ENCODE measurements around the gene FBXL3. TPM values are rescaled to one million over a fixed set of nuclear protein-coding genes. Genes with fewer than 3 reads are reported as not detected.
"Not testable (repeated sequence)": the region's sequence is repeated elsewhere in the genome, so short reads cannot be mapped to it uniquely, and the experiment has no call there.

Gene FBXL3
- total RNA-seq, 1 donor from 2014 or later = 25.5 TPM

DNA sequence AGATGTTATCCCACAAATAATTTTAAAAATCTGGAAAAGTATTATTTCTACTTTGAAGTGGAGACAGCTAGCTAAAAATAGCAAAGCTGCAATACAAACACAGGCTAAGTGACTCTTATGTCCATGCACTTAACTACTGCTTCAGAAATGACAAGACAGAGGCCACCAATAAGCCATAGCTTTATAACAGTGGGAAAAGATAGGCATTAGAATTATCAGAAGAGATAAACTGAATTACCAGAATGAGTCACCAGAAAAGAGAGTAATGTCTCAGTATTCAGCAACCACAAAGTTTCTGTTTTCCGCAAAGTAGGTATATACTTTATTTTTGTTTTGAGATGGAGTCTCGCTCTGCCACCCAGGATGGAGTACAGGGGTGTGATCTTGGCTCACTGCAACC is 17.9 kb downstream of the FBXL3 start:
- no peak overlapping the region for H3K27ac ChIP-seq
- no peaks in the 10 kb centered on the region for H3K27me3 ChIP-seq
- no peak overlapping the region for H3K4me3 ChIP-seq
- no peak for DNase-seq (ENCODE audit: low spot score)
- H3K4me1 Mint-ChIP-seq = no peaks in the 10 kb centered on the region
- peaks cover 25% of the 10 kb centered on the region for H3K79me2 ChIP-seq (ENCODE audit: low read depth)
- no peaks in the 10 kb centered on the region for H3F3A ChIP-seq (ENCODE audit: low read depth)
- no peak overlapping the region for H2AFZ ChIP-seq (replicated peaks)
- no peaks in the 10 kb centered on the region for H3K9me3 ChIP-seq (ENCODE audit: low read depth)
- no peak overlapping the region for H3K4me2 ChIP-seq
- no peak overlapping the region for H3K4me3 Mint-ChIP-seq
- H3K9me3 Mint-ChIP-seq = no peaks in the 10 kb centered on the region
- H3K4me1 ChIP-seq = no peaks in the 10 kb centered on the region
- H4K20me1 ChIP-seq (ENCODE audit: low read depth) = peaks cover 2% of the 10 kb centered on the region
- H3K27me3 Mint-ChIP-seq (ENCODE audit: insufficient read depth, low read depth) = no peaks in the 10 kb centered on the region
- H3K9ac ChIP-seq = no peak overlapping the region
- peaks cover 30% of the 10 kb centered on the region for H3K36me3 Mint-ChIP-seq
- H3K27ac Mint-ChIP-seq = no peak overlapping the region
- H3K36me3 ChIP-seq = no peaks in the 10 kb centered on the region
- no peak for TF ChIP-seq EZH2phosphoT487 (IDR thresholded peaks at IDR 0.05)
- no peak for TF ChIP-seq EZH2 (IDR thresholded peaks at IDR 0.05)

DNA sequence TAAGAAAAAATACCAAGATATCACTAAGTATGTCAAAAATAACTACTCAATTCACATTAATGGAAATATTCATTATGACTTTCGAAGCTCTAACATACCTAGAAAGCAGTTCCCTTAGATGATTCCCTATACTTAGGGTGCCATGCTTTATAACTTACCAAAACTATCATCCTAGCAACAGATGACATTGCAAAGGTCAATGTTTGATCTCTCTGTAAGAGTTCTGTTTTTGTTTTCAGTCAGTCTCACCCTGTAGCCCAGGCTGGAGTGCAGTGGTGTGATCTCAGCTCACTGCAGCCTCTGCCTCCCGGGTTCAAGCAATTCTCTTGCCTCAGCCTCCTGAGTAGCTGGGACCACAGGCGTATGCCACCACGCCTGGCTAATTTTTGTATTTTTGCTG is 18.6 kb downstream of the FBXL3 start:
- H3K79me2 ChIP-seq (ENCODE audit: low read depth) = peaks cover 18% of the 10 kb centered on the region
- not testable (repeated sequence) for H3K27ac ChIP-seq; H3K9me3 ChIP-seq (ENCODE audit: low read depth); H3K4me3 ChIP-seq; H3K36me3 ChIP-seq; H2AFZ ChIP-seq (replicated peaks); H3K9ac ChIP-seq; H3K4me1 ChIP-seq; H3F3A ChIP-seq (ENCODE audit: low read depth); H3K27me3 Mint-ChIP-seq (ENCODE audit: insufficient read depth, low read depth); H3K4me2 ChIP-seq; H3K4me1 Mint-ChIP-seq; H3K4me3 Mint-ChIP-seq; H4K20me1 ChIP-seq (ENCODE audit: low read depth); DNase-seq (ENCODE audit: low spot score); H3K9me3 Mint-ChIP-seq; H3K27me3 ChIP-seq; H3K27ac Mint-ChIP-seq
- peaks cover 25% of the 10 kb centered on the region for H3K36me3 Mint-ChIP-seq

DNA sequence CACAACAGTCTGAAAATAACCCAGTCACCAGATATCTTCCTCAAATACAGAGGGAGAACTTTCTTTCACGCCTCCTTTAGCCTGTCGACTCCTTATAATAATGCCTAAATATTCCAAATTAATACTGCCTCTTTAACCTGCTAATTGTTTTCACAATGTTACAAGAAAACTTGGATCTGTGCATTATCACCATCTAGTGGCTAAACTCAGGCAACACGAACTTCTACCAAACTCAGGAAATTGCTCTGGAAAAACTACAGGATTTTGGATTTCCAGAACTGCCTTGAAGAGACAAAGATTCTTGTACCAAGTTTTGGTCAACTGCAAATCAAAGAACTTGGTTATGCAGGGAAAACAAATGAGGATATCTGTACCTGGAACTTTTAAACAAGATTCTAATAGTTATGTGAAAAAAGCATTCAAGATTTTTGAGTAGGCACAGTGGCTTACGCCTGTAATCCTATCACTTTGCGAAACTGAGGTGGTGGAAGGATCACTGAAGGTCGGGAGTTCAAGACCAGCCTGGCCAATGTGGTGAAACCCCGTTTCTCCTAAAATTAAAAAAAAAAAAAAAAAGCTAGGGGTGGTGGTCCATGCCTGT is 24.3 kb downstream of the FBXL3 start:
- H3K27ac ChIP-seq = no peak overlapping the region
- no peaks in the 10 kb centered on the region for H3K27me3 Mint-ChIP-seq (ENCODE audit: insufficient read depth, low read depth)
- H3K4me1 Mint-ChIP-seq = no peaks in the 10 kb centered on the region
- TF ChIP-seq, protein P1, sequence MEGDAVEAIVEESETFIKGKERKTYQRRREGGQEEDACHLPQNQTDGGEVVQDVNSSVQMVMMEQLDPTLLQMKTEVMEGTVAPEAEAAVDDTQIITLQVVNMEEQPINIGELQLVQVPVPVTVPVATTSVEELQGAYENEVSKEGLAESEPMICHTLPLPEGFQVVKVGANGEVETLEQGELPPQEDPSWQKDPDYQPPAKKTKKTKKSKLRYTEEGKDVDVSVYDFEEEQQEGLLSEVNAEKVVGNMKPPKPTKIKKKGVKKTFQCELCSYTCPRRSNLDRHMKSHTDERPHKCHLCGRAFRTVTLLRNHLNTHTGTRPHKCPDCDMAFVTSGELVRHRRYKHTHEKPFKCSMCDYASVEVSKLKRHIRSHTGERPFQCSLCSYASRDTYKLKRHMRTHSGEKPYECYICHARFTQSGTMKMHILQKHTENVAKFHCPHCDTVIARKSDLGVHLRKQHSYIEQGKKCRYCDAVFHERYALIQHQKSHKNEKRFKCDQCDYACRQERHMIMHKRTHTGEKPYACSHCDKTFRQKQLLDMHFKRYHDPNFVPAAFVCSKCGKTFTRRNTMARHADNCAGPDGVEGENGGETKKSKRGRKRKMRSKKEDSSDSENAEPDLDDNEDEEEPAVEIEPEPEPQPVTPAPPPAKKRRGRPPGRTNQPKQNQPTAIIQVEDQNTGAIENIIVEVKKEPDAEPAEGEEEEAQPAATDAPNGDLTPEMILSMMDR (IDR thresholded peaks at IDR 0.05) = peak; percentile 69
- no peak for TF ChIP-seq EZH2 (IDR thresholded peaks at IDR 0.05)
- no peak overlapping the region for H2AFZ ChIP-seq (replicated peaks)
- H3K79me2 ChIP-seq (ENCODE audit: low read depth) = peaks cover 5% of the 10 kb centered on the region
- no peaks in the 10 kb centered on the region for H3K27me3 ChIP-seq
- no peak overlapping the region for H3K4me3 ChIP-seq
- H3K36me3 Mint-ChIP-seq = peaks cover 15% of the 10 kb centered on the region
- no peak overlapping the region for H3K9ac ChIP-seq
- peak; percentile 40 for DNase-seq (ENCODE audit: low spot score)
- no peaks in the 10 kb centered on the region for H3K4me1 ChIP-seq
- H3K9me3 ChIP-seq (ENCODE audit: low read depth) = no peaks in the 10 kb centered on the region
- H3K27ac Mint-ChIP-seq = no peak overlapping the region
- no peaks in the 10 kb centered on the region for H3K9me3 Mint-ChIP-seq
- peaks cover 18% of the 10 kb centered on the region for H3F3A ChIP-seq (ENCODE audit: low read depth)
- H3K4me2 ChIP-seq = no peak overlapping the region
- H3K36me3 ChIP-seq = no peaks in the 10 kb centered on the region
- no peak overlapping the region for H3K4me3 Mint-ChIP-seq
- H4K20me1 ChIP-seq (ENCODE audit: low read depth) = peaks cover 5% of the 10 kb centered on the region

DNA sequence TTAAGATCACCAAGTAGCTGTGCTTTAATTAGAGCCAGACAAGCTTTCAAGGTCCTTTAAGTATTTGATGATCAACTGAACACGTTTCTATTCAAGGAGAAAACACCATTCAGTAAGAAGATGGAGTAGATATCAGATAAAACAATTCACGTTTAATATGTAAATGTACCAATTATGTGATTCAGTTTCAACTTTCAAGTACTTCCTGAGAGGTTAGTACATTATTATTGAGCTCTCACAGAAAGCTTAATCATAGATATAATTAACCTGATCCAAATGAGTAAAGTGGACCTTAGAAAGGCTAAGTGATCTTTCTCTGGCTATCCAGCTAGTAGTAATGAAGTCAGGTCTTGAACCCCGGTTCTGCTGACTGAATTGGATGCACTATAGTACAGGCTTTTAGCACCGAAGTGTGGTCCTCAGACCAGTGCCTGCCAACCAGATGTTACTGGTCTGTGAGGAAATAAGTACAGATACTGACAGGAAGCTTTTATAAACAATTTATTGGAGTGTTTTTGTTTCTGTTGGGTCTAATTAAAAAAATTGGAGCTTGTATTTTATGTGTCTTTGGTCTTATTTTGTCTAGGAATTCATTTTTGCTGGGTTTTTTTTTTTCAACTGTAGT is 24.9 kb downstream of the FBXL3 start:
- DNase-seq (ENCODE audit: low spot score) = no peak
- Mint-ChIP-seq H3K27me3 (ENCODE audit: insufficient read depth, low read depth) (no peaks in the 10 kb centered on the region), H3K4me3 (no peak overlapping the region), H3K4me1 (no peaks in the 10 kb centered on the region), H3K36me3 (peaks cover 14% of the 10 kb centered on the region), H3K9me3 (no peaks in the 10 kb centered on the region), H3K27ac (no peak overlapping the region)
- H3K9ac ChIP-seq = no peak overlapping the region
- H3K4me3 ChIP-seq = no peak overlapping the region
- no peaks in the 10 kb centered on the region for H3K36me3 ChIP-seq
- no peak overlapping the region for H2AFZ ChIP-seq (replicated peaks)
- H4K20me1 ChIP-seq (ENCODE audit: low read depth) = peaks cover 5% of the 10 kb centered on the region
- TF ChIP-seq EZH2phosphoT487 (IDR thresholded peaks at IDR 0.05) = no peak
- no peak for TF ChIP-seq EZH2 (IDR thresholded peaks at IDR 0.05)
- TF ChIP-seq, protein P1 (IDR thresholded peaks at IDR 0.05) = no peak
- peaks cover 5% of the 10 kb centered on the region for H3K79me2 ChIP-seq (ENCODE audit: low read depth)
- H3K9me3 ChIP-seq (ENCODE audit: low read depth) = no peaks in the 10 kb centered on the region
- no peaks in the 10 kb centered on the region for H3K4me1 ChIP-seq
- H3K4me2 ChIP-seq = no peak overlapping the region
- H3F3A ChIP-seq (ENCODE audit: low read depth) = peaks cover 18% of the 10 kb centered on the region
- no peak overlapping the region for H3K27ac ChIP-seq
- H3K27me3 ChIP-seq = no peaks in the 10 kb centered on the region

Measured in neural progenitor cell (in vitro differentiated cells).